Right lobe of liver (tissue), 6 donors: ENCODE results near the gene ALPK3. TPM values are rescaled to one million over a fixed set of nuclear protein-coding genes. Genes with fewer than 3 reads are reported as not detected.

ENCODE experiments used
- ATAC-seq, 4 donors: fragments of 200-7000 bp; cut with Tn5 transposase; one replicate each; pipeline ENCODE4 v1.9.1; 2020; ENCODE audit warnings: mild to moderate bottlenecking in 4 of 4, moderate library complexity in 4 of 4
- DNase-seq, 3 donors: peaks; one replicate each; pipeline ENCODE4 v3.0.0-alpha.2; 2020
- H3K27ac ChIP-seq, 3 donors: fragments of 200-600 bp; one replicate each; pipeline ENCODE4 v1.8.0; 2022
- H3K27me3 ChIP-seq, 2 donors: fragments of 200-600 bp; one replicate each; pipeline ENCODE4 v1.8.0; 2022
- H3K36me3 ChIP-seq, 4 donors: fragments of 200-600 bp; sonication (generic) in 1 of 4; one replicate each; pipeline versions ENCODE4 v1.5.1 to v1.8.0; 2017 to 2022; ENCODE audit warnings: control low read depth in 1 of 4
- H3K4me1 ChIP-seq, 4 donors: fragments of 200-600 bp; sonication (generic) in 1 of 4; one replicate each; pipeline versions ENCODE4 v1.5.1 to v1.8.0; 2017 to 2022; ENCODE audit warnings: control low read depth in 1 of 4
- H3K4me3 ChIP-seq, 3 donors: fragments of 200-600 bp; one replicate each; pipeline ENCODE4 v1.8.0; 2022
- H3K9me3 ChIP-seq, 4 donors: fragments of 200-600 bp; sonication (generic) in 1 of 4; one replicate each; pipeline versions ENCODE4 v1.5.1 to v1.8.0; 2017 to 2022; ENCODE audit warnings: control low read depth in 1 of 4
- POLR2A ChIP-seq: fragments of 450-650 bp; IDR thresholded peaks from one replicate; pipeline ENCODE4 v1.6.1; 2017; ENCODE audit warnings: antibody characterized with exemption, mild to moderate bottlenecking
- WGBS: methylation state at CpG from one replicate; pipeline ENCODE4 v1.1.6; 2018; ENCODE audit warnings: low coverage, low lambda C conversion rate; ENCODE audit not compliant: insufficient coverage; ENCODE audit errors: missing lambda C conversion rate; 5-methylcytosine and 5-hydroxymethylcytosine counted together
- intact Hi-C, 2 donors: fragments of 100-400 bp; cut with DNase I; formaldehyde crosslinking; loops; one replicate each; pipeline versions ENCODE4 v1.11.2 to v1.14.1; 2022
- total RNA-seq, 6 experiments: library from RNA; depleted of rRNA in 2 of 6; stranded (reverse); fragments of >200 nt in 2 of 6; fragmentation: NEBNext Ultra II Directional in 3 of 6; extraction: Animal tissue kit (Norgen Biotek cat#: 25700) in 3 of 6; gene quantifications; one replicate each; pipeline versions ENCODE4 v1.1.0 to v1.2.4, GENCODE V29; 2016 to 2023
- TF ChIP-seq, protein P1 (sequence below), 4 donors: fragments of 200-600 bp in 3 of 4; fragments of 450-650 bp in 1 of 4; IDR thresholded peaks; one replicate each; pipeline versions ENCODE4 v1.5.1 to v1.8.0; 2016 to 2022; ENCODE audit warnings: antibody characterized with exemption in 4 of 4, mild to moderate bottlenecking in 2 of 4
- donor health status: DM: no; HTN: yes; CAD: no.
- donor health status: DM: no; HTN: no; CAD: no.
- donor health status: DM: no; HTN: no; CAD: no.
- donor health status: DM: no; HTN: yes; CAD: no.
- donor health status: DM: no; HTN: yes; CAD: no.

ALPK3 gene
- total RNA-seq, 6 experiments from 2014 or later = 1.3 to 12.5 (median 5.5) TPM

DNA sequence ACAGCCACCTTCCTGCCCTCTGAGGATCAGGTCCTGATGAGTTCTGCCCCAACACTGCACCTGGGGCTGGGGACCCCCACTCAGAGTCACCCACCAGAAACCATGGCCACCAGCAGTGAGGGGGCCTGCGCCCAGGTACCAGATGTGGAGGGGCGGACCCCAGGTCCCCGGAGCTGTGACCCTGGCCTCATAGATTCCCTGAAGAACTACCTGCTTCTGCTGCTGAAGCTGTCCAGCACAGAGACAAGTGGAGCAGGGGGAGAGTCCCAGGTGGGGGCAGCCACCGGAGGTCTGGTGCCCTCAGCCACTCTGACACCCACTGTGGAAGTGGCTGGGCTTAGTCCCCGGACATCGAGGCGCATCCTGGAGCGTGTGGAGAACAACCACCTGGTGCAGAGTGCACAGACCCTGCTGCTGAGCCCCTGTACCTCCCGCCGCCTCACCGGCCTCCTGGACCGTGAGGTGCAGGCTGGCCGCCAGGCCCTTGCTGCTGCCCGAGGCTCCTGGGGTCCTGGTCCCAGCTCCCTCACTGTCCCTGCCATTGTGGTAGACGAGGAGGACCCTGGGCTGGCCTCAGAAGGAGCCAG lies 40.4 kb downstream of the ALPK3 start:
- intact Hi-C loops = no loop called here
- no peak for DNase-seq
- H3K4me1 ChIP-seq = no peaks in the 10 kb centered on the region
- H3K36me3 ChIP-seq = no peaks in the 10 kb centered on the region
- WGBS = 100% methylated on average over 1 of the region's 15 CpGs
- TF ChIP-seq POLR2A = no peak
- TF ChIP-seq, protein P1, sequence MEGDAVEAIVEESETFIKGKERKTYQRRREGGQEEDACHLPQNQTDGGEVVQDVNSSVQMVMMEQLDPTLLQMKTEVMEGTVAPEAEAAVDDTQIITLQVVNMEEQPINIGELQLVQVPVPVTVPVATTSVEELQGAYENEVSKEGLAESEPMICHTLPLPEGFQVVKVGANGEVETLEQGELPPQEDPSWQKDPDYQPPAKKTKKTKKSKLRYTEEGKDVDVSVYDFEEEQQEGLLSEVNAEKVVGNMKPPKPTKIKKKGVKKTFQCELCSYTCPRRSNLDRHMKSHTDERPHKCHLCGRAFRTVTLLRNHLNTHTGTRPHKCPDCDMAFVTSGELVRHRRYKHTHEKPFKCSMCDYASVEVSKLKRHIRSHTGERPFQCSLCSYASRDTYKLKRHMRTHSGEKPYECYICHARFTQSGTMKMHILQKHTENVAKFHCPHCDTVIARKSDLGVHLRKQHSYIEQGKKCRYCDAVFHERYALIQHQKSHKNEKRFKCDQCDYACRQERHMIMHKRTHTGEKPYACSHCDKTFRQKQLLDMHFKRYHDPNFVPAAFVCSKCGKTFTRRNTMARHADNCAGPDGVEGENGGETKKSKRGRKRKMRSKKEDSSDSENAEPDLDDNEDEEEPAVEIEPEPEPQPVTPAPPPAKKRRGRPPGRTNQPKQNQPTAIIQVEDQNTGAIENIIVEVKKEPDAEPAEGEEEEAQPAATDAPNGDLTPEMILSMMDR (IDR thresholded peaks at IDR 0.05) = no peak
- no peak overlapping the region for H3K27ac ChIP-seq
- no peak overlapping the region for H3K4me3 ChIP-seq
- H3K9me3 ChIP-seq = no peaks in the 10 kb centered on the region
- peak in 1 of 4 donors; percentile 11 for ATAC-seq
- H3K27me3 ChIP-seq = no peaks in the 10 kb centered on the region

DNA sequence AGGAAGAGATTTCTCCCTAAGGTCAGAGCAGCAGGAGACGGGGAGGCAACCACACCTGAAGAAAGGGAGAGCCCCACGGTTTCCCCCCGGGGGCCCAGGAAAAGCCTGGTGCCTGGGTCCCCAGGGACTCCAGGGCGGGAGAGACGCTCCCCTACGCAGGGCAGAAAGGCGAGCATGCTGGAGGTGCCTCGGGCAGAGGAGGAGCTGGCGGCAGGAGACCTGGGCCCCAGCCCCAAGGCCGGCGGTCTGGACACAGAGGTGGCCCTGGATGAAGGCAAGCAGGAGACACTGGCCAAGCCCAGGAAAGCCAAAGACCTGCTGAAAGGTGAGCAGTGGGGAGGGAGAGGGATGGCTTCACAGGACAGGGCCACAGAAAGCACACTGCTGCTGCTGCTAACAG lies 41.1 kb downstream of the ALPK3 start:
- no peak overlapping the region for H3K27ac ChIP-seq
- H3K9me3 ChIP-seq = no peaks in the 10 kb centered on the region
- TF ChIP-seq, protein P1 (IDR thresholded peaks at IDR 0.05) = no peak
- no peak for TF ChIP-seq POLR2A
- no peaks in the 10 kb centered on the region for H3K27me3 ChIP-seq
- WGBS = 85% methylated on average over 6 of the region's 11 CpGs
- intact Hi-C loops = no loop called here
- ATAC-seq (no peak), DNase-seq (no peak)
- H3K4me1 ChIP-seq = no peaks in the 10 kb centered on the region
- no peaks in the 10 kb centered on the region for H3K36me3 ChIP-seq
- H3K4me3 ChIP-seq = no peak overlapping the region

DNA sequence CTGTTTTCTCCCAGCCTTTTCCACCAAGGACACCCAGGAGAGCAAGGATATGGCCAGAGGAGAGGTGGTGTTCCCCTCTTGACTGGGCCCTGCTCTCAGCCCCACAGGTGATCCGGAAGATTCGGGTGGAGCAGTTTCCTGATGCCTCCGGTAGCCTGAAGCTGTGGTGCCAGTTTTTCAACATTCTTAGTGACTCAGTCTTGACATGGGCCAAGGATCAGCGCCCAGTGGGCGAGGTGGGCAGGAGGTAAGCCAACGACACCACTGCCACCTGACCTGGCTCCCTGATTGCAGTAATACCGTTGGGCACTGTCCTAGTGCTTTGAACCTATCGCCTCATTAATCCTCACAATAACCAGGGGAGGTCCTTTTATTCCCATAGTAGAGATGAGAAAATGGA lies 42.0 kb downstream of the ALPK3 start:
- intact Hi-C loops = no loop called here
- TF ChIP-seq, protein P1 (IDR thresholded peaks at IDR 0.05) = no peak
- no peak for TF ChIP-seq POLR2A
- Histone ChIP-seq H3K27ac (no peak overlapping the region), H3K9me3 (no peaks in the 10 kb centered on the region), H3K27me3 (no peaks in the 10 kb centered on the region), H3K4me3 (no peak overlapping the region), H3K4me1 (no peaks in the 10 kb centered on the region), H3K36me3 (no peaks in the 10 kb centered on the region)
- WGBS = 76% methylated on average over 3 of the region's 8 CpGs
- DNase-seq = no peak
- peak in 3 of 4 donors; percentile 13 to 27 (median 15) for ATAC-seq

DNA sequence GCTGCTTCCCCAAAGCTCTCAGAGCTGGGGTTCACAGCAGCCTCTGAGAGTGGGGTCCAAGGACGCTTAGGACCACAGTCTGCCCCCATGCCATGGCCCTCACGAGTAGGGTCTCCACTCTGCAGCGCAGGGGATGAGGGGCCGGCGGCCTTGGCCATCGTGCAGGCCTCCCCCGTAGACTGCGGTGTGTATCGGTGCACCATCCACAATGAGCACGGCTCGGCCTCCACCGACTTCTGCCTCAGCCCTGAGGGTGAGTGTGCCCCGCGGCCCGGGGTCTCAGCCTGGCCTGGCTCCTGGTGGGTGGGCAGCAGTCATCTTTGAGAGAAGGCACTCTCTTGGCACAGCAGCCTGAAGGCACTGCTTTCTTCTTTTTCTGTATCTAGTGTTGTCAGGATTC lies 42.5 kb downstream of the ALPK3 start:
- H3K36me3 ChIP-seq = no peaks in the 10 kb centered on the region
- no CpG with 5 or more reads among the region's 15 CpGs for WGBS
- no peak overlapping the region for H3K4me3 ChIP-seq
- intact Hi-C loops = no loop called here
- H3K27ac ChIP-seq = no peak overlapping the region
- ATAC-seq (no peak), DNase-seq (no peak)
- TF ChIP-seq, protein P1 (IDR thresholded peaks at IDR 0.05) = no peak
- TF ChIP-seq POLR2A = no peak
- H3K9me3 ChIP-seq = no peaks in the 10 kb centered on the region
- no peaks in the 10 kb centered on the region for H3K4me1 ChIP-seq
- H3K27me3 ChIP-seq = no peaks in the 10 kb centered on the region

DNA sequence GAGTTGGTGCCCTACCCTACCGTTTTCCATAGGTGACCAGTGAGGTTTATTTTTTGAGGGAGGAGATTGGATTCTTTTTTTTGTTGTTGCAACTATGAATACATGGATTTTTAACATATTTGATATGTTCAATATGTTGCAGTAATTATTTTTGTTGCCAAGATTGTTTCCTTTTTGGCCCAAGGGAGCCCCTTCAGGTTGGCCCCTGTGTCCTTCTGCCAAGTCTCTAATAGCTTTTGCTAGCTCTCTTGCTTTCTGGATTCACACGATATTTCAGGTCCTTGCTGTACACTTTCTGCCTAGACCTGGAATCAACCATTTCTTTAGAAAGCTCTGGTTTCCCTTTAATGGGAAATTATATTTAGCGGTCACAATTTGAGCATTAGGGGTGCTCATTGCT lies 44.6 kb downstream of the ALPK3 start:
- intact Hi-C loops = no loop called here
- TF ChIP-seq POLR2A = no peak
- TF ChIP-seq, protein P1 (IDR thresholded peaks at IDR 0.05) = no peak
- Histone ChIP-seq H3K27ac (no peak overlapping the region), H3K36me3 (no peaks in the 10 kb centered on the region), H3K4me3 (no peak overlapping the region), H3K9me3 (no peaks in the 10 kb centered on the region), H3K4me1 (no peaks in the 10 kb centered on the region), H3K27me3 (no peaks in the 10 kb centered on the region)
- ATAC-seq (no peak), DNase-seq (no peak)
- 94% methylated on average over 3 of the region's 3 CpGs for WGBS
